Adrenal gland (tissue), 12 donors: ENCODE measurements around the gene MYO1B. TPM values are rescaled to one million over a fixed set of nuclear protein-coding genes. Genes with fewer than 3 reads are reported as not detected.

Experiments
- DNase-seq, 7 donors: peaks; one replicate each; pipeline ENCODE4 v3.0.0-alpha.2; 2019 to 2020
- H3K27ac ChIP-seq, 5 donors: fragments of 200-600 bp; sonication (generic) in 4 of 5; 1 replicate in 3 of 5; 2 replicates in 2 of 5; pipeline versions ENCODE4 v1.5.1 to v1.8.0; 2016 to 2020; ENCODE audit warnings: mild to moderate bottlenecking in 1 of 5
- H3K27me3 ChIP-seq: fragments of 200-600 bp; 2 replicates; pipeline ENCODE4 v1.8.0; 2021
- H3K36me3 ChIP-seq, 2 donors: fragments of 200-600 bp; replicated peaks in 1 of 2; 1 replicate in 1 of 2; 2 replicates in 1 of 2; pipeline versions ENCODE4 v1.5.1 to v1.8.0; 2018 to 2022
- H3K4me1 ChIP-seq, 2 donors: fragments of 200-600 bp; replicated peaks in 1 of 2; 1 replicate in 1 of 2; 2 replicates in 1 of 2; pipeline versions ENCODE4 v1.5.1 to v1.8.0; 2018 to 2021
- H3K4me3 ChIP-seq, 4 donors: fragments of 200-600 bp; sonication (generic) in 3 of 4; one replicate each; pipeline ENCODE4 v1.5.1; 2016 to 2018
- H3K9me3 ChIP-seq, 3 donors: fragments of 200-600 bp; sonication (generic) in 1 of 3; replicated peaks in 1 of 3; 1 replicate in 2 of 3; 2 replicates in 1 of 3; pipeline versions ENCODE4 v1.5.1 to v1.8.0; 2016 to 2021
- CTCF ChIP-seq, 6 experiments: fragments of 450-650 bp in 4 of 6; fragments of 200-600 bp in 2 of 6; sonication (generic) in 1 of 6; IDR thresholded peaks; 1 replicate in 5 of 6; 2 replicates in 1 of 6; pipeline versions ENCODE4 v1.5.1 to v1.8.0; 2016 to 2021; ENCODE audit warnings: antibody characterized with exemption in 6 of 6, mild to moderate bottlenecking in 2 of 6, moderate library complexity in 1 of 6
- POLR2A ChIP-seq, 2 donors: fragments of 450-650 bp; IDR thresholded peaks; one replicate each; pipeline ENCODE4 v1.6.1; 2017; ENCODE audit warnings: antibody characterized with exemption in 2 of 2, mild to moderate bottlenecking in 2 of 2, moderate library complexity in 1 of 2
- WGBS, 4 donors: extraction: QIAGEN DNeasy Blood & Tissue Kit in 2 of 4; methylation state at CpG; one replicate each; pipeline versions ENCODE4 v1.1.5 to v1.1.7; 2013 to 2017; 5-methylcytosine and 5-hydroxymethylcytosine counted together
- intact Hi-C, 2 donors: fragments of 100-400 bp; cut with DNase I; formaldehyde crosslinking; loops; one replicate each; pipeline versions ENCODE4 v1.14.1 to v1.15.0; 2022 to 2023
- polyA plus RNA-seq, 3 donors: library from polyadenylated mRNA; stranded (reverse); fragments of 200-250 nt in 2 of 3; fragments of 350-450 nt in 1 of 3; fragmentation: Illumina TruSeq in 1 of 3; extraction: RNeasy Lipid Tissue Mini Kit (QIAGEN cat#74804) in 1 of 3; gene quantifications; one replicate each; pipeline ENCODE4 v1.2.3, GENCODE V29; 2013 to 2014
- total RNA-seq, 9 donors: library from RNA; depleted of rRNA in 4 of 9; stranded (reverse); fragments of >200 nt in 4 of 9; fragments of 120-200 nt in 1 of 9; fragmentation: NEBNext Ultra II Directional in 1 of 9; extraction: Animal tissue kit (Norgen Biotek cat#: 25700) in 1 of 9; gene quantifications; one replicate each; pipeline versions ENCODE4 v1.1.0 to v1.2.4, GENCODE V29; 2013 to 2023
- donor health status: healthy with polysubstance abuse.
- donor health status: Bipolar disorder and iron deficiency.
- donor health status: DM: yes; HTN: yes; CAD: no.
- donor health status: DM: no; HTN: no; CAD: no.
- donor health status: DM: no; HTN: no; CAD: no.
- donor health status: DM: yes; HTN: yes; CAD: no.

The MYO1B gene
- total and polyA plus RNA-seq, 12 donors = 6.9 to 24.0 (median 14.0) TPM

GRCh38 chr2:191312163-191312562, 67.0 kb downstream of the MYO1B start:
- WGBS, 4 donors = 94 to 98% (median 96%) methylated on average over 3 of the region's 3 CpGs
- Histone ChIP-seq H3K36me3 (no peaks in the 10 kb centered on the region), H3K9me3 (no peaks in the 10 kb centered on the region), H3K4me1 (no peaks in the 10 kb centered on the region), H3K27ac (no peak overlapping the region), H3K4me3 (no peak overlapping the region), H3K27me3 (no peaks in the 10 kb centered on the region)
- DNase-seq = no peak
- intact Hi-C loops = no loop called here
- no peak for TF ChIP-seq POLR2A (IDR thresholded peaks at IDR 0.05)

- DNase-seq = no peak
- intact Hi-C loops = no loop called here
- no peak for TF ChIP-seq POLR2A (IDR thresholded peaks at IDR 0.05)
- no peak for TF ChIP-seq CTCF (IDR thresholded peaks at IDR 0.05)
- no peaks in the 10 kb centered on the region for H3K27me3 ChIP-seq
- 57 to 67% (median 61%) methylated on average over 1 of the region's 1 CpG for WGBS, 4 donors
- H3K36me3 ChIP-seq = no peaks in the 10 kb centered on the region
- no peak overlapping the region for H3K4me3 ChIP-seq
- H3K9me3 ChIP-seq = no peaks in the 10 kb centered on the region
- H3K4me1 ChIP-seq = no peaks in the 10 kb centered on the region
- no peak overlapping the region for H3K27ac ChIP-seq
Observed at GRCh38 chr2:191312662-191313061, 67.5 kb downstream of the MYO1B start.

GRCh38 chr2:191314697-191315364, 69.6 kb downstream of the MYO1B start:
- no peak overlapping the region for H3K4me3 ChIP-seq
- H3K36me3 ChIP-seq = no peaks in the 10 kb centered on the region
- no peaks in the 10 kb centered on the region for H3K27me3 ChIP-seq
- H3K27ac ChIP-seq = no peak overlapping the region
- DNase-seq = no peak
- H3K9me3 ChIP-seq = no peaks in the 10 kb centered on the region
- no peak for TF ChIP-seq CTCF (IDR thresholded peaks at IDR 0.05)
- TF ChIP-seq POLR2A (IDR thresholded peaks at IDR 0.05) = no peak
- 79 to 84% (median 81%) methylated on average over 6 of the region's 6 CpGs for WGBS, 4 donors
- no peaks in the 10 kb centered on the region for H3K4me1 ChIP-seq
- intact Hi-C loops = no loop called here

GRCh38 chr2:191315365-191315752, 70.2 kb downstream of the MYO1B start:
- no peak for TF ChIP-seq POLR2A (IDR thresholded peaks at IDR 0.05)
- TF ChIP-seq CTCF (IDR thresholded peaks at IDR 0.05) = no peak
- H3K4me3 ChIP-seq = no peak overlapping the region
- no peak overlapping the region for H3K27ac ChIP-seq
- intact Hi-C loops = no loop called here
- no peaks in the 10 kb centered on the region for H3K27me3 ChIP-seq
- DNase-seq = no peak
- no peaks in the 10 kb centered on the region for H3K36me3 ChIP-seq
- H3K9me3 ChIP-seq = no peaks in the 10 kb centered on the region
- H3K4me1 ChIP-seq = no peaks in the 10 kb centered on the region
